NCI-H510A treated with DMSO at 0.1 percent for 48 hours (cell line): Measurements from ENCODE around the gene VEGFD.

Source experiments
- DNase-seq: peaks from one replicate; lab custom pipeline; 2025; lab: John Stamatoyannopoulos, UW

The VEGFD gene

GRCh38 chrX:15384304-15384703 lies at the start of gene VEGFD:
Gene VEGFD, minus strand, starts transcription at chrX:15384413. Its CDS starts 467 bp downstream, at chrX:15383946.
- no peak for DNase-seq

- no peak for DNase-seq
Measured at GRCh38 chrX:15430584-15430983, 46.4 kb upstream of the VEGFD start.

GRCh38 chrX:15430076-15430475 lies 45.9 kb upstream of the VEGFD start:
- no peak for DNase-seq

- DNase-seq, result no peak
Measured at GRCh38 chrX:15425024-15425423, 40.8 kb upstream of the VEGFD start.

GRCh38 chrX:15418707-15419181 lies 34.5 kb upstream of the VEGFD start:
- DNase-seq, result no peak

- DNase-seq, result no peak
Measured at GRCh38 chrX:15418041-15418706, 34.0 kb upstream of the VEGFD start.

GRCh38 chrX:15416133-15416993 lies 32.1 kb upstream of the VEGFD start:
- DNase-seq, result no peak

GRCh38 chrX:15413101-15413500 lies 28.9 kb upstream of the VEGFD start:
- no peak for DNase-seq

- DNase-seq, result no peak
Measured at GRCh38 chrX:15410947-15411346, 26.7 kb upstream of the VEGFD start.

- no peak for DNase-seq
Measured at GRCh38 chrX:15410430-15410829, 26.2 kb upstream of the VEGFD start.

GRCh38 chrX:15405846-15406245 lies 21.6 kb upstream of the VEGFD start:
- DNase-seq, result no peak

- DNase-seq, result no peak
Measured at GRCh38 chrX:15404401-15405096, 20.3 kb upstream of the VEGFD start.

GRCh38 chrX:15401378-15401777 lies 17.2 kb upstream of the VEGFD start:
- no peak for DNase-seq

GRCh38 chrX:15399962-15400391 lies 15.8 kb upstream of the VEGFD start:
- no peak for DNase-seq

- no peak for DNase-seq
Measured at GRCh38 chrX:15398874-15399273, 14.7 kb upstream of the VEGFD start.

GRCh38 chrX:15395789-15396188 lies 11.6 kb upstream of the VEGFD start:
- DNase-seq, result no peak

- DNase-seq, result no peak
Measured at GRCh38 chrX:15391850-15392249, 7.6 kb upstream of the VEGFD start.

GRCh38 chrX:15382813-15383212 lies 1.4 kb downstream of the VEGFD start:
- no peak for DNase-seq

GRCh38 chrX:15376956-15377355 lies 7.3 kb downstream of the VEGFD start:
- DNase-seq, result no peak

GRCh38 chrX:15373976-15374375 lies 10.2 kb downstream of the VEGFD start:
- DNase-seq, result no peak

GRCh38 chrX:15366506-15367352 lies 17.5 kb downstream of the VEGFD start:
- DNase-seq, result no peak

GRCh38 chrX:15359701-15360100 lies 24.5 kb downstream of the VEGFD start:
- DNase-seq, result no peak
